ENCODE measurements around the gene LGALS3BP. TPM values are rescaled to one million over a fixed set of nuclear protein-coding genes. Genes with fewer than 3 reads are reported as not detected.

Gene LGALS3BP
- total RNA-seq, 3 donors from 2014 or later = 14.5 to 32.1 (median 29.9) TPM

DNA sequence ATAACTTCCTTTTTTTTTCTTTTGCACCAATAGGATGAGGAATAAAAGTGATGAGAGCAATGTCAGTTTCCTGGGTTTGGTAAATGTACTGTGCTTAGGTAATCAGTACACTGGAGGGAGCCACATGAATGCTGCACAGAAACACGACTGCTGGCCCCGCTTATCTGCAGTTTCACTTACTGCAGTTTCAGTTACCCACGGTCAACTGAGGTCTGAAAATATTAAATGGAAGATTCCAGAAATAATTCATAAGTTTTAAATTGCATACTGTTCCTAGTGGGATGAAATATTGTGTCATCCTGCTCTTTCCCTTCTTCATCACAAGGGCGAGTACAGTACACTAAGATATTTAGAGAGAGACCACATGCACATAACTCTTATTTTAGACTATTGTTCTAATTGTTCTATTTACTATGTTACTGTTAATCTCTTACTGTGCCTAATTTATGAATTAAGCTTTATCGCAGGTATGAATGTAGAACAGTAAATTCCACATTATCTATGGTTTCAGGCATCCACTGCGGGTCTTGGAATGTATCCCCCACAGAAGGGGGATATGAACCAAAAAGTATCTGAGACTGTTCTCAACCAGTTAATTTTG, 6.4 kb upstream of the LGALS3BP start:
- DNase-seq (no peak), ATAC-seq (peak in 1 of 2 donors; percentile 62)
- H3K4me3 Mint-ChIP-seq = peak overlapping the region; percentile 43
- peaks cover 1% of the 10 kb centered on the region for H3K27me3 Mint-ChIP-seq (ENCODE audit: low read depth)
- H3K36me3 Mint-ChIP-seq (ENCODE audit: insufficient read depth) = peaks cover 8% of the 10 kb centered on the region
- H3K9me3 Mint-ChIP-seq = no peaks in the 10 kb centered on the region
- H3K4me1 Mint-ChIP-seq (ENCODE audit: low read depth) = peaks cover 19% of the 10 kb centered on the region

DNA sequence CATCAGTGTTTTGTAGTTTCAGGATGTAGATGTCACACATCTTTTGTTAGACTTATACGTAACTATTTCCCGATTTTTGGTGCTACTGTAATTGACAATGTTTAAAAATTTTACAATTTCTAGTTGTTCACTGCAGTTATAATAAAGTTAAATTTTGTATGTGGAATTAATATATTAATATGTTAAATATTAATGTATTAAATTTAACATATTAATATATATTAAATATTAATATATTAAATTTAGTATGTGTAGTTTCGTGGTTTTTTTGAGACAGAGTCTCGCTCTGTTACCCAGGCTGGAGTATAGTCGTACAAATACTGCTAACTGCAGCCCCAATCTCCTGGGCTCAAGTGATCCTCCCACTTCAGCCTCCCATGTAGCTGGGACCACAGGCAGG, 5.7 kb upstream of the LGALS3BP start:
- peaks cover 4% of the 10 kb centered on the region for H3K36me3 Mint-ChIP-seq (ENCODE audit: insufficient read depth)
- peaks cover 1% of the 10 kb centered on the region for H3K27me3 Mint-ChIP-seq (ENCODE audit: low read depth)
- H3K4me1 Mint-ChIP-seq (ENCODE audit: low read depth) = peaks cover 19% of the 10 kb centered on the region
- no peak for DNase-seq
- H3K4me3 Mint-ChIP-seq = no peak overlapping the region
- no peak for ATAC-seq
- H3K9me3 Mint-ChIP-seq = no peaks in the 10 kb centered on the region

DNA sequence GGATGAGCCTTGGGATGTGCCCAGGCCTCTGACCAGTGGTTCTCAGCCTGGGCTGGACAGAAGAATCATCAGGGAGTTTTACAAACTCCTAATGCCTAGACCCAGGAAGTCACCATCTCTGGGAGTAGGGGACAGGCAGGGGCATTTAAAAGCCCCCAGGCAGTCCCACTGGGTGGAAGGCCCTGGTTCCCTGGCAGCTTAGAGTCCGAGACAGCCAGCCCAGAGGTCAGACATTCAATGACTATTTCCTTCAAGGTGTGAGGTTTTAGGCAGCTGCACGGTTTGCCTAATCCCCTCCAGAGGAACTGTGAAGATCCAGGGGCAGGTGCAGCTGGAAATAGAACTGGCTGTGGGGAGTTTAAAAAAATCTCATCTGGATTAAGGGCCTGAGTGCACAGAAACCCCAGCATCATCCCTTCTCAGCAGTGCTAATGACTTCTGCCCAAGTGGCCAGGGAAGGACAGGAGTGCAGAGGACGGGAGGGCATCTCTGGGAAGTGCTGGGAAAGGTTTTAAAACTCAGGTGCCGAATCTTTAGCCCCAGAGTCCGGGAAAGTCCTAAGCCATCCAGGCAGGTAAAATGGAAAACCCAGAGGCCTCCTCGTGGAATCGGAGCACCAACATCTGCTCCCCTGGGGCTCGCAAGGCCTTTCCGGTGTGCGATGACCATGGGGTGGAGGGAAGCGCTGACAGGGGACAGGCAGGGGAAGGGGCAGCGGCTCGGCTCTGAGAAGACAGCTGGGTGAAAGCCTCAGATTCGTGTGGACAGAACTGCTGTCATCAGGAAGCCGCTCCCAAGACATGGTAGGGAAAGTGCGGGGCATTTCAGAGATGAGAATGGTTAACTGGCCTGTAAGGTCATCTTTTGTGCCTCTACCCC, 1.5 kb upstream of the LGALS3BP start:
- H3K9me3 Mint-ChIP-seq = no peaks in the 10 kb centered on the region
- ATAC-seq = no peak
- no peaks in the 10 kb centered on the region for H3K36me3 Mint-ChIP-seq (ENCODE audit: insufficient read depth)
- H3K27me3 Mint-ChIP-seq (ENCODE audit: low read depth) = peaks cover 1% of the 10 kb centered on the region
- peaks cover 20% of the 10 kb centered on the region for H3K4me1 Mint-ChIP-seq (ENCODE audit: low read depth)
- DNase-seq = no peak
- no peak overlapping the region for H3K4me3 Mint-ChIP-seq

DNA sequence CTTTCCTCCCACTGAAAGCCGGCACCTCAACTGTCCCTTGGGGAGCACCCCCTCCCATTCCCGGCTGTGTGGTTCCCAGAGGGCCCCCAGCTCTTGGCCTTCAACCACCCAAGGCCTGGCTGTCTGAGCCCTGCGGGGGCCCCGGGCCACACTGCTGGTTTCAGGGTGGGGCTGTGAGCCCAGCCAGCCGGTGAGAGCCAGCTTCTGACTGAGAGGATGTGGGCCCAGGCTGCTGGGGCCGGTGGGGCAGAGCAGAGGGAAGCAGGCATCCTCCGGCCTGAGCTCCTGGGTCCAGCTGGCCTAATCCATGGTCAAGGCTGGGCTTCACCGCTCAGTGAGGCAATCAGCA, 875 bp upstream of the LGALS3BP start:
- ATAC-seq = no peak
- Mint-ChIP-seq H3K27me3 (ENCODE audit: low read depth) (peaks cover 1% of the 10 kb centered on the region), H3K9me3 (no peaks in the 10 kb centered on the region), H3K4me3 (no peak overlapping the region), H3K4me1 (ENCODE audit: low read depth) (peaks cover 17% of the 10 kb centered on the region), H3K36me3 (ENCODE audit: insufficient read depth) (no peaks in the 10 kb centered on the region)
- no peak for DNase-seq

DNA sequence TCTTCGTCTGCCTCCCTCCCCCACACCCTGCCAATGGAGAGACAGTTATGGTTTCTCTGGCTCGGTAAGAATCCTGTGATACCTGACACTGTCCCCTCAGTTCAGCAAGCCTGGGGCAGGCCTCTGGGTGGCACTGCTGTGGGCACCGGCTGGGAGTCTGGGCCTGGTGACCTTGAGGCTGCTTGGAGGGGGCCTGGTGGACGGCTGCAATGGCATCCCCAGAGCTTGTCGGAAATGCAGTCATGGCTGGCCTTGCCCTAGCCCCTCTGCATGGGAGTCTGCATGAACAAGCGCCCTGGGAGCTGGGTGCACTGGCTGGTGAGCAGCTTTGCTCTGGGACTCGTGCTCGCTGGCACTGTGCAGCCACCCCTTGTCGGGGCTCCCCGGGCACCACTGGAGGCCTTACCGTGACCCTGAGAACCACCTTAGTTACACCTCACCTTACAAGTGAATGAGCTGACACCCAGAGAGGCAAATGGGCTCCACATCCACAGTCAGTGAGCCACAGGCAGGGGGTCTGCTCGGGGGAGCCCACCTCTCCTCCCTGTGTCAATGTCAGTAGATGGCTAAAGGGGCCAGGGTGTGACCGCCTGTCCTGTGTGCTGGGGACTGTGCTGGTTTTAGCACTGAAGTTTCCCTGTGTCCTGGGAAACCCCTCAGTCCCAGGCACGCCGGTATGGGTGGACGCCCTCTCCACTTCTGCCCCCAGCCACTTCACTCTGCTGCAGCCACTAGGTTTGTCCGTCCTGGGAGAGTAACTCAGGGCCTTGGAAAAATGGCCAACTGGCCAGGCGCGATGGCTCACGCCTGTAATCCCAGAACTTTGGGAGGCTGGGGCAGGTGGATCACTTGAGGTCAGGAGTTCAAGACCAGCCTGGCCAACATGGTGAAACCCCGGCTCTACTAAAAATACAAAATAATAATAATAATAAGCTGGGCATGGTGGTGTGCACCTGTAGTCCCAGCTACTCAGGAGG, 1.4 kb downstream of the LGALS3BP start:
- Mint-ChIP-seq H3K9me3 (no peaks in the 10 kb centered on the region), H3K4me3 (peak overlapping the region; percentile 76), H3K36me3 (ENCODE audit: insufficient read depth) (no peaks in the 10 kb centered on the region), H3K27me3 (ENCODE audit: low read depth) (no peaks in the 10 kb centered on the region), H3K4me1 (ENCODE audit: low read depth) (peaks cover 17% of the 10 kb centered on the region)
- no peak for DNase-seq
- ATAC-seq = no peak

DNA sequence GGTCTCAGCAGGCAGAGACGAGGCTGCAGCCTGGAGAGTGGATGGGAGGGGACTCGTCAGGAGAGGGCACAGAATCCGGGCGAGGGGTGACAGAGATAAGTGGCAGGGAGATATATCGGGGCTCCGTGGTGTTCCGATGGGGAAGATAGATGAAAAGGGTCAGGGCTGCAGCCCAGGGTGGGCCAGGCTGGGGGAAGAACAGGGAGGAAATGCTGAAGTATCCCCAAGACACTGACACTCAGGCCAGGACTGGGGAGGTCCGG, 2.1 kb downstream of the LGALS3BP start:
- peaks cover 17% of the 10 kb centered on the region for H3K4me1 Mint-ChIP-seq (ENCODE audit: low read depth)
- H3K27me3 Mint-ChIP-seq (ENCODE audit: low read depth) = no peaks in the 10 kb centered on the region
- DNase-seq (no peak), ATAC-seq (no peak)
- H3K4me3 Mint-ChIP-seq = peak overlapping the region; percentile 23
- no peaks in the 10 kb centered on the region for H3K36me3 Mint-ChIP-seq (ENCODE audit: insufficient read depth)
- H3K9me3 Mint-ChIP-seq = no peaks in the 10 kb centered on the region

DNA sequence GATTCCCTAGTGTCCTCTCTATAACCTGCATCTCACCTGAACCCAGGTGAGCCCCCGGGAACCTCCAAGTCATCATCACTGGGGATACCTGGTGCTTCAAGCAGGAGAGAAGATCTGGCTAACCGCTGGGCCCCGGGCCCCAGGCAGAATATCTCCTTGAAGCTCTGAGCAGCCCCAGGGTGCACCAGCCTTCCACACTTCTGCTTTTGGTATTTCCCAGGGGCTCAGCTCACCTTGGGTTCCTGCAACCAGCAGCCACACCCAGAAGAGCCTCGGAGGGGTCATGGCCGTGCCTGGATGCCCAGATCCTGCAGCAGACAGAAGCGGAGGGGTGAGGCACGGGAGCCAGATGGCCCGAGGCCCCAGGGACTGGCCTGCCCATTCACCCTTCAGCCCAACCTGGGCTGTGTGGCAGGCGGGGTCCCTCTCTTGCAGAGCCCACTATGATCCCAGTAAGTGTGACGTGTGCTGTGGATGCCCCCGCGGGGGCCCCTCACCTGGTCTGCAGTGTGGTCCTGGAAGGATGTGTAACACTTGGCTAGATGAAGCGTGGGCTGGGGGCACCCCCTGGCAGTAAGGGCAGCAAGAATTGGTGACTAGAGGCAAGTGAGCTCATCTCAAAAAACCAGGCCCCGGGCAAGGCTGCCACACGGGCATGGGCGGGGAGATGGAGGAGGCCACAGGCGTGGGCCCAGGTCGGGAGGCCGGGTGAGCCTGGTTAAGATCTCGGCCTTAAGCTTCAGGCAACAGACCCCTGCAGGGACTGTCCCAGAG, 2.6 kb downstream of the LGALS3BP start:
- Mint-ChIP-seq H3K4me1 (ENCODE audit: low read depth) (peaks cover 17% of the 10 kb centered on the region), H3K36me3 (ENCODE audit: insufficient read depth) (no peaks in the 10 kb centered on the region), H3K9me3 (no peaks in the 10 kb centered on the region), H3K27me3 (ENCODE audit: low read depth) (no peaks in the 10 kb centered on the region), H3K4me3 (peak overlapping the region; percentile 42)
- no peak for DNase-seq
- no peak for ATAC-seq

DNA sequence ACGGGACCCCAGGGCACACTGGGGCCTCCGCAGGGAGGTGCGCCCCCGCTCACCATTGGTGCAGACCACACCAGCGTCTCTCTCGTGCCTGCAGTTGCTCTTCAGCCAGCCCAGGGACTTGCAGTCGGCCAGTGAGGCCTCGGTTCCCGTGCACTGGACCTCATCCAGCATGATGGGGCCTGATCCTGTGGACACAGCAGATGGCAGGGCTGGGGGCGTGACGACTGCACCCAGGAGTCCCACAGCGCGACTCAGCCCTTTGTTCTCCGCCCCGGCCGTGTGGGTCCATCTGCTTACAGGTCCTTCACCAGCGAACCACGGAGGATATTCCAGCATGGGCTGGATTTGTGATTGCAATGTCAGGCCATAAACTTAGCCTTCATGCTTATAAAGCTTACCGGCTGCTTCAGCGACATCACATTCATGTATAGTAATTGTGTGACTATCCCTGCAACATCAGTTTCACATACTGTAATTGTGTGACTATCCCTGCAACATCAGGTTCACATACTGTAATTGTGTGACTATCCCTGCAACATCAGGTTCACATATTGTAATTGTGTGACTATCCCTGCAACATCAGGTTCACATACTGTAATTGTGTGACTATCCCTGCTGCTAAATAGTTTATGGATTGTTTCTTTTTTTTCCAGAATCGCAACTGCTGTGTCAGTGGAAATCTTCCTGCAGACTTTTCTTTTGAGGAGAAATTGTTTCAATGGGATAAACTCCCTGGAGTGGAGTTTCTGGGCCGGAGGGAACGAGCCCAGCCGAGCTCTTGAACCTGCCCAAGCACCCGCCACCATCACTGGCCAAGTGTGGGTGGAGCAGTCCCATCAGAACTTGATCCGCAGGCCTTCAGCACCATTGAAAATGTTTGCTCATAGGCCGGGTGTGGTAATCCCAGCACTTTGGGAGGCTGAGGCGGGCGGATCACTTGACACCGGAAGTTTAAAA, 4.8 kb downstream of the LGALS3BP start:
- Mint-ChIP-seq H3K9me3 (no peaks in the 10 kb centered on the region), H3K4me1 (ENCODE audit: low read depth) (peaks cover 24% of the 10 kb centered on the region), H3K36me3 (ENCODE audit: insufficient read depth) (no peaks in the 10 kb centered on the region), H3K4me3 (no peak overlapping the region), H3K27me3 (ENCODE audit: low read depth) (no peaks in the 10 kb centered on the region)
- ATAC-seq (peak; percentile 25 to 29), DNase-seq (no peak)

DNA sequence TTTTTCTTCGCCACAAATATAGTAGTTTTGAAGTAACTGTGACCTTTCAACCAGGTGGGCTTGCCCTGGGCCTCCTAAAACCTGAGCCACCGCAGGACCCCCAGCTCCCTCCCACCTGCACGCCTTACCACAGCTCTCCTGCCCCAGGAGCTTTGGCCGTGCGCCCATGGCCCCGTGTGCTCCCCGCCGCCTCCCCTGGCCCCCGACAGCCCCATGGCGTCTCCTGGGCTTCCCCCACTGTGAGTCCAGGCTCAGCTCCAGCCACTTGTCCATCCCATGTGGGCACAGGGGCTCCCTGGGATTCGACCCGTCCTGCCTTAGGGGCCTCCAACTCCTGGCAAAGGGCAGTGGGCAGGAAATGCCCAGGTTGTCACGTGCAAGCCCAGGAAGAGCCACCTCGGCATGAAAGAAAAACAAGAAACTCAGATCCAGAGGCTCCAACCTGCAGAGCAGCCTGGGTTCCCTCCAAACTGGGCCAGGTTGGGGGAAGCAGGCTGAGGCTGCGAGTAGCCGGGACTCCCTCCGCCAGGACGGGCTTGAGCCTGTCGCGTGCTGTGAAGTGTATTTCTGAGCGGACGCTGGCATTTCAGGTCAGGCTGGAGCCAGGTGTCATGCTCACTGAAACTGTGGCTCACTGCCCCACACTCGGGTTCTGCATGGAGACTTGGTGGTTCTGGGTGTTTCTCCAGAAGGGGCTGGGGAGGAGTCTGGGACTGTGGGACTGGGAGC, 5.8 kb downstream of the LGALS3BP start:
- DNase-seq (no peak), ATAC-seq (no peak)
- H3K36me3 Mint-ChIP-seq (ENCODE audit: insufficient read depth) = no peaks in the 10 kb centered on the region
- peaks cover 22% of the 10 kb centered on the region for H3K4me1 Mint-ChIP-seq (ENCODE audit: low read depth)
- no peak overlapping the region for H3K4me3 Mint-ChIP-seq
- no peaks in the 10 kb centered on the region for H3K27me3 Mint-ChIP-seq (ENCODE audit: low read depth)
- no peaks in the 10 kb centered on the region for H3K9me3 Mint-ChIP-seq

DNA sequence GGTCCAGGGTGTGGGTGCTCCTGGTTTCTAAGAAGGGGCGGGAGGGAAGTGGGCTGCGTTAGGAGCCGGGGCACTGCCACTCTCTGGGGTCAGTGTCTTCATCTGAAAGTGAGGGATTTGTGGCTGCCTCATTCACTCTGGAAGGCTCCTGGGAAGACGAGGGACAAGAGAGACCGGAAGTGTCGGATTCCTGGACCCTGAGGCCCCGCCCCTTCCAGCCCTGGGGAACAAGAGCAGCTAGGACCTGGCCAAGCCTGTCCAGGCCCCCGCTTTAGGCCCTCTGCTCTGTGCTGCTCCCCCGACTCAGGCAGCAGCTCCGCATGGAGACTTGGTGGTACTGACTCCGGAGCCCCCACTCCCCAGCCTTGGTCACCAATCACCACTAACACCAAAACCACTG, 6.5 kb downstream of the LGALS3BP start:
- no peaks in the 10 kb centered on the region for H3K27me3 Mint-ChIP-seq (ENCODE audit: low read depth)

DNA sequence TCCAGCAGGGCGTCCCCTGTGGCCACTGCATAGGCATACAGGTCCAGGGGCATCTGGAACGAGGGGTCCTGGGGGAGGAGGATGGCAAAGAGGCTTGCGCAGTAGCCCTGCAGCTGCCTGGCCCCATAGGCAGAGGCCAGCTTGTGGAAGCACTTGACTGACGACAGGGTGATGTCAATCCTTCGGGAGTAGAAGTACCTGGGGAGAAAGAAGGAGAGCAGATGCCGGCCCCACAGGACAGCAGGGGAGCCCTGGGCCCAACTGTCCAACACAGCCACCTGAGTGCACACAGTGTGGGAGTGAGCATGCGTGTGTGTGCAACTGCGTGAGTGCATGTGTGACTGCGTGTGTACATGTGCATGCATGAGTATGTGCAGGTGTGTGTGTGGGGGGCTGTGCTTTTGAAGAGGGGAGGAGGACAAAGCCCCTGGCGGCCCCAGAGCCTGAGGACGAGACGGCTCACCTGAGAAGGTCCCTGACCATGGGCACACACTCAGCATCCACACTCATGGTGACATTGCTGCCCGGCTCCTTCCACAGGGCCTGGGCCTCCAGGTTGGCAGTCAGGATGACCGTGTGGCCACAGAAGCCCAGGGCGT, 7.1 kb downstream of the LGALS3BP start:
- H3K9me3 Mint-ChIP-seq = no peaks in the 10 kb centered on the region
- no peak for ATAC-seq

More for the DNA sequence above, 6.5 kb downstream of the LGALS3BP start:
- no peaks in the 10 kb centered on the region for H3K9me3 Mint-ChIP-seq
- H3K4me3 Mint-ChIP-seq = no peak overlapping the region
- ATAC-seq (no peak), DNase-seq (no peak)
- H3K36me3 Mint-ChIP-seq (ENCODE audit: insufficient read depth) = no peaks in the 10 kb centered on the region
- peaks cover 22% of the 10 kb centered on the region for H3K4me1 Mint-ChIP-seq (ENCODE audit: low read depth)

DNA sequence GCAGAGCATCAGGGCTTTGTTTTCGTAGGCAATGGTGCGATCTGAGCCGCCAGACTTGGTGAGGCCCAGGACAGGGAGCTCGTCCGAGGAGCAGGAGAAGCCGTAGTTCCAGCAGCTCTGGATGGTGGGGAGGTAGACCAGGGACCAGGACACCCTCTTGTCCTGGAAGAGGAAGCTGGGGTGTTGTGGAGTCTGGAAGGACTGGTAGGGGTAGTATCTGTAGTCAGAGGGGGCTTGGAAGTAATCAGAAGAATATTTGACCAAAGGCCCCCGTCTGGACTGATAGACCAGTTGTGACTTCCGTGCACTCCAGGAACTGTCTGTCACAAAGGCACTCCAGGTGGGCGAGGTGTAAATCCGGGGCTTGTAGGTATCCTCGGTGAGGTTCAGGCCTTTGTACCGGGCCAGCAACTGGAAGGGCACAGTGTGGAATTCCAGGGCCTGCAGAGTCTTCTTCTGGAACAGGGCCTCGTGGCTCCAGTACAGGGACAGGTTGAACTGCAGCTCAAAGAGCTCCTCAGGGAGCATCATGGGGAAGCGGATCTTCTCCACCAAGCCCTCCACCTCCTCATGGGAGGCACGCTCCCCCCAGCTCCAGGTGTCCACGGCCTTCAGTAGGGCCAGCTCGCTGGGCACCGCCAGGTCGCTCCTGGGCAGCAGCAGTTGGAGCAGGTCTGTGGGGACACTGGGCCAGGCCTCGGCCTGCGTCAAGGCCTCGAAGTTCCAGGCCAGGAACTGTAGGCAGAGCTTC, 7.8 kb downstream of the LGALS3BP start:
- H3K27me3 Mint-ChIP-seq (ENCODE audit: low read depth) = no peaks in the 10 kb centered on the region
- H3K4me3 Mint-ChIP-seq = no peak overlapping the region
- no peaks in the 10 kb centered on the region for H3K36me3 Mint-ChIP-seq (ENCODE audit: insufficient read depth)
- H3K9me3 Mint-ChIP-seq = no peaks in the 10 kb centered on the region
- DNase-seq = no peak
- ATAC-seq = no peak
- peaks cover 12% of the 10 kb centered on the region for H3K4me1 Mint-ChIP-seq (ENCODE audit: low read depth)

More for the DNA sequence above, 7.1 kb downstream of the LGALS3BP start:
- no peak for DNase-seq
- Mint-ChIP-seq H3K27me3 (ENCODE audit: low read depth) (no peaks in the 10 kb centered on the region), H3K4me1 (ENCODE audit: low read depth) (peaks cover 19% of the 10 kb centered on the region), H3K36me3 (ENCODE audit: insufficient read depth) (no peaks in the 10 kb centered on the region), H3K4me3 (no peak overlapping the region)
